NCI-H2196 treated with DMSO at 0.1 percent for 48 hours (cell line): ENCODE measurements around the gene CDH4.

Source experiments
- DNase-seq: peaks from one replicate; lab custom pipeline; 2025; ENCODE audit not compliant: unreplicated experiment; lab: John Stamatoyannopoulos, UW

The CDH4 gene

GRCh38 chr20:61878478-61879302 lies 626.6 kb downstream of the CDH4 start:
- DNase-seq, result no peak

DNA sequence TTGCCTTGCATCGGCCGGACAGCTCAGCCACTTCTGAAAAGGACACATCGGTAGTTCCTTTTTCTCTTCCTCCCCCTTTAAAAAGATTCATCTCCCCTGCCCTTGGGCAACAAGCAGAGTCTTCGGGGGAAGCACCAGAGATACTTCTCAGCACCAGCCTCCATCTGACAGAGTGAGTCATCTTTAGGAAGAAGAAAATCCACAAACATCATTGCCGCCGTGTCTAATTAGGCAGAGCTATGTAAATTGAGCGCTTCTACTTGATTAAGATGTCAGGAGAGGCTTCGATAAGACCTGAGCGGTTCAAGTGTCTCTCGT lies 627.2 kb downstream of the CDH4 start:
- no peak for DNase-seq

- DNase-seq, result no peak
Measured at GRCh38 chr20:61879694-61880093, 627.6 kb downstream of the CDH4 start.

- DNase-seq, result no peak
Measured at GRCh38 chr20:61880706-61881105, 628.6 kb downstream of the CDH4 start.

DNA sequence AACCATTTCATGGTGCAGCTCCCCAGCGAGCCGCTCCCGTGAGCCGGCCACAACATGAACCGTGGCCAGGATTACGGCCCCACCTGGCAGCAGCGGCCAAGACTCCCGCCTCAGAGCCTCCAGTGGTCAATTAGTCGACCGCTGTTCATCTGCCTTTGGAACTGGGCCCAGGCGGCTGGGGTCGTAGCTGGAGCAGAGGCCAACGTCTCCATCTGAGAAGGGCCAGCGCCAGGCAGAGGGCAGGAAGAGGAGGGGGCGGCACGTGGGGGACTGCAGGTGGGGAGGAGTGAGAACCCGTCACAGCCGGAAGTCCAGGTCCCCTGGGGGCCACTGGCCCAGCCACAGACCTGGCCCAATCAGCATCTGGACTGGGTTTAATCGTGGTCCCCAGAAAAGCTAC lies 629.4 kb downstream of the CDH4 start:
- DNase-seq, result no peak

DNA sequence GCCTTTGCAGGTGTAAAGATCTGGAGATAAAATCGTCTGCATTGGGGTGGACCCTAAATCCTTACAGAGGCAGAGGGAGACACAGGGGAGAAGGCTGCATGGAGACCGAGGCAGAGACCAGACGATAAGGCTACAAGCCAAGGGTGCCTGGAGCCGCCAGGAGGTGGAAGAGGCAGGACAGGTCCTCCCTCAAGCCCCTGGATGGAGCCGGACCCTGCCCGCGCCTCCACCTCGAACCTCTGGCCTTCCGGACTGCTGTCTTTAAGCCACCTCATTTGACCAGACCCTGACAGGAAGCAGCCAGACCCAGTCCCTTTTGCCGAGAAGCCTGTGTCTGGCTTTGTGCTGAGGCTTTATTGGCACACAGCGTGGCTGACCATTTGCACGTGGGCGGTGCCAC lies 629.8 kb downstream of the CDH4 start:
- no peak for DNase-seq

- DNase-seq, result no peak
Measured at GRCh38 chr20:61882716-61883615, 630.9 kb downstream of the CDH4 start.

DNA sequence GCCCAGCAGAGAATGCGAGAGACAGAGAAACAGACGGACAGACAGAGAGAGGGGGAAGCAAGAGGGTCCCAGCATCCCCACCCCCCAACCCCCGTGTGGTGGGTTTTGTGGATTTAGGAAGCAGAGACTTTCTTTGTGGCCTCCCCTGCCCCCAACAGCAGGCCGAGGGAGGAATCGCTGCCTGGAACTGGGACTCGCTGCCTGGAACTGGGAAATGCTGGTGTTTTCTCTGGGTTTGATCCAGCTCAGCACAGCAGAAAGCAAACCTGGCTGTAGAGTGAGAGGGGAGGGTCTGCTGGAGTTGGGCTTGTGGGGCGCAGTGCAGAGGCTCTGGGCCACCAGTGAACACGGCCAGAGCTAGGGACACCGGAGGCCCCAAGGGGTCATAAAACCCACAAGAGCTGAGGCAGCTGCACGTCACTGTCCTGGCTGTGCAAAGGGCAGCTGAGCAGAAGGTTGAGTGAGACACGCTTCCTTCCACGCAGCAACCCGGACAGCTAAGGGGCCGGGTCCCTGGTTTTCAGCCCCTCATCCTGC lies 631.9 kb downstream of the CDH4 start:
- no peak for DNase-seq

DNA sequence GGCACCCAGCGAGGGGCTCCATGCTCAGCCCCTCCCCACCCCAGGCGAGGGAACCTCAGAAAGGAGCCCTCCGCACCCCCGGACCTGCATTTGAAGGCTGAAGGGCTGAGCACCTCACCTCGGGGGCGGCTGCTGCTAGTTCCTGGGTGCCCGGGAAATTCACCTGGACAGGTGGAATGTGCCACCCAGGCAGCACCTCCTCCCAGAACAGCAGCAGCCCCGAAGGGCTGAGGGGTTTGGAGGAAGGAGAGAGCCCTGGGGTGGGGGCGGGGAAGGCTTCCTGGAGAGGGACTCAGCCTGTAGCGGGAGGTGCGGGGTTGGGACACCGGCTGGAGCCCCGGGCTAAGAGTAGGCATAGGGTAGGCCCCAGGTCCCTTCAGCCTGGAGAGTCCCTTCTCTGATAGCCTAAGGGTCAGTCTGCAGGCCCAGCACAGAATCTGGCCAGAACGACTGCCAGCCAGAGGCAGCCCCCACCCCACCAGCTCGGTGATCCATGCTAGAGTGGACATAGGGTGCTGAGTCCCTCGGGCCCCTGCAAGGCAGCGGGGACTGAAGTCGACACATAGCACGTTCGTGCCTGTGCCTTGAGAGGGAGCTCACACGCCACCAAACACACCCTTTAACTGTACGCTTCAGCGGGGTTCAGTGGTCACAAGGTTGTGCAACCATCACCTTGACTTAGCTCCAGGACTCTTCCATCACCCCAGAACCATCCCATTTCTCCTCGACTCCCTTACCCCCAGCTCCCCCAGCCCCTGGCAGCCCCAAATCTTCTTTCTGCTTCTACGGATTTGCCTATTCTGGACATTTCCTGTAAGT lies 632.7 kb downstream of the CDH4 start:
- DNase-seq, result no peak

DNA sequence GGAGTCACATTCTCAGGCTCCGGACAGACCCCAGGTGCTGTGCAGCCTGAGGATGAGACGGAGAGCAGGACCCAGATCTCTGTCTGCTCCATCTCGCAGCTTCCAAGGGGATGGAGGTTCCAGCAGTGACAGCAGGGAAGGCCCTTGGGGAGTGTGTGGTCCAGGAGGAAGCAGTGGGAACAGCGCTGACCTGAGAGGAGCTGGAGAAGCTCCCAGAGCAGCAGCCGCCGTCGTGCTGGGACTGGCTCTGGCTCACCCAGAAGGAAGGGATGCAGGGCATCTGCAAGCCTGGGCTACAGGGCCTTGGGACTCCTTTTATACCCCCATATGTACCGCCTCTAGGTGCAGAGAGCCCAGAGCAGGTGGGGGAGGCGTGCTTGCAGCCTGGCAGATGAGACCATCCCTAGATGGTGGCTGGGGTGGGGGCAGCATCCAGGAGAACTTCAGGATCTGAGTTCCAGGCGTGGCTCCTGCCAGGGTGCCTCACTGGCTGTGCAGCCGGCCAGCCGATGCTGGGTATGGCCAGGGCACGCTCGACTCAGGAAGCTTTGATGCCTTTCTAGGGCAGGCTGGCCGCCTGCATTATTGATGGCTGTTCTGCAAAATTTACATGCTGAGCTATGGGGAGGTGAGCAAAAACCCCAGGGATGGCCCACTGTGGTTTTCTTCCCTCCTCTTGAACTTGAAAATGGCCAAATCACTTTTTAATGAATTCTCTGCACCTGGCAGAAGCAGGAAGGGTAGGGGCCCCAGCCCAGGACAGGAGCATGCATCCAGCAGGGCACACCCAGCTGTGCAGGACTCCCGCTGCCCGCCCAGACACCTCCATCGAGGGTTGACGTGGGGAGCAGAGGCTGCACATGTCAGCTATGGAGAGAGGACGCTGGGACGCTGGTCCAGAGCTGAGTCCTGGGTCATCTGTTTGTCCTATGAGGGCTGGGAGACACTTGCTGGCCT lies 634.0 kb downstream of the CDH4 start:
- no peak for DNase-seq

- DNase-seq, result peak; percentile 30
Measured at GRCh38 chr20:61886721-61887595, 634.9 kb downstream of the CDH4 start.

- no peak for DNase-seq
Measured at GRCh38 chr20:61887596-61888093, 635.6 kb downstream of the CDH4 start.

DNA sequence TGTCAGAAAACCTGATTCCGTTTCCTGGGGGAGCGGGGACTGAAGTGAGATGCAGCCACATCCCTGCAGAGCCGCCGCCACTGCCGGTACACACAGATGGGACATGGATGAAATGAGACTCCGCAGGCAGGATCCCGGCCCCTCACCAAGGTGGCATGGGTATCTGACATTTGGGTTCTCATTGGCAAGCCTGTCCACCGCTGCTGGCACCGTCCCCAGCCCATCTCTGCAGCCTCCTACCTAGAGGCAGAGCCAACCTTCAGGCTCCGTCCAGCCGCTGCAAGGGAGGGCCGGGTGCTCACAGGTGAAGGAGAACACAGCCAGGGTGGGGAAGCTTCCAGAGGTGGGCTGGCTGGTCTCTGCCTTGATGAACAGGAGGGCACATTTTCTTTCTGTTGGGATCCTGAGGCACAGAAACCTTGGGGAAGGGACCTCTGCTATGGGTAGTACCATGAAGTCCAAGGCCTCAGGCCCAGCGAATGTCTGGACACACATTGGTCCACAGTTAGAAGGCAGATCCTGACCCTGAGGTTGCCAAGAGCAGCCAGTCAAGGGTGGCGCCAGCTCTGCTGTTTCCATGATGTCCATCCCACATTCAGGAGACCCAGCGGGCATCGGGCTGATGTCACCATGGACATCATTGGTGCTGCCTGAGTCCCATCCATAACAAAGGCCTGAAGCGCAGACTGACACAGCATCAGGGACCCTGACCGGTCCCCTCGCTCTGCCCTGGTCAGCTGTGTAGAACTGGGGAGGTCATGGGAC lies 636.2 kb downstream of the CDH4 start:
- DNase-seq, result no peak

GRCh38 chr20:61889659-61890058 lies 637.6 kb downstream of the CDH4 start:
- no peak for DNase-seq

DNA sequence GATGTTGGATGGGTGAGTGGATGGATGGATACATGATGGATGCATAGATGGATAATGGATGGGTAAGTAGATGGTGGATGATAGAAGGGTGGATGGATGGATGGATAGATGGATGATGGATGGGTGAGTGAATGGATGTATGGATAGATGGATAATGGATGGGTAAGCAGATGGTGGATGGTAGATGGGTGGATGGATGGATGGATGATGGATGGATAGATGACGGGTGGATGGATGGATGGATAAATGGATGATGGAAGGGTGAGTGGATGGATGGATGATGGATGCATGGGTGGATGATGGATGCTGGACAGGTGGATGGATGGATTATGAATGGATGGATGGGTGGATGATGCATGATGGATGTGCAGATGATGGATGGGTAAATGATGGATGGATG lies 638.1 kb downstream of the CDH4 start:
- DNase-seq, result no peak

DNA sequence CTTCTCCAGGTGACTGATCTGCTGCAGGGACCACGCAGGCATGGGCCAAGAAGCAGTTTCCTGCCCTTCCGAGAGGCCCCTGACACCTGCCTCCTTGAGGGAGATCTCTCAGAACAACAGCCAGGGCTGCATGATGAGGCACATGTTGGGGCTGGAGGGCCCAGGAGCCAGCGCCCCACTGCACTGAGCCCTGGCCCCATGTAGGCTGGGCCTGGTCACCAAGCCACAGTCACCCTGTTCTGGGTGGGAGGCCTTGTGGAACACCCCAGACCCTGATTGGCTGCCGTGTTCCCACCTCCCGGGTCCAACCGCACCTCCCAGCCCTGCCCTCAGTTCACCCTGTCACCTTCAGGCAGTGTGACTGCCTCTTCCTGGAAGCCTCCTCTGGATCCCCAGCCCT lies 639.4 kb downstream of the CDH4 start:
- DNase-seq, result no peak

- no peak for DNase-seq
Measured at GRCh38 chr20:61891916-61892649, 640.0 kb downstream of the CDH4 start.
